GM19438 (cell line): Measurements from ENCODE around the gene SNTG2.
"Not testable (repeated sequence)": the region's sequence is repeated elsewhere in the genome, so short reads cannot be mapped to it uniquely, and the experiment has no call there.

Experiments
- ATAC-seq: cut with Tn5 transposase; IDR thresholded peaks from one replicate; pipeline ENCODE4 v1.9.1; 2021; ENCODE audit warnings: low read depth; ENCODE audit not compliant: unreplicated experiment

Gene SNTG2

GRCh38 chr2:1397350-1397749, 446.7 kb downstream of the SNTG2 start:
- no peak for ATAC-seq

DNA sequence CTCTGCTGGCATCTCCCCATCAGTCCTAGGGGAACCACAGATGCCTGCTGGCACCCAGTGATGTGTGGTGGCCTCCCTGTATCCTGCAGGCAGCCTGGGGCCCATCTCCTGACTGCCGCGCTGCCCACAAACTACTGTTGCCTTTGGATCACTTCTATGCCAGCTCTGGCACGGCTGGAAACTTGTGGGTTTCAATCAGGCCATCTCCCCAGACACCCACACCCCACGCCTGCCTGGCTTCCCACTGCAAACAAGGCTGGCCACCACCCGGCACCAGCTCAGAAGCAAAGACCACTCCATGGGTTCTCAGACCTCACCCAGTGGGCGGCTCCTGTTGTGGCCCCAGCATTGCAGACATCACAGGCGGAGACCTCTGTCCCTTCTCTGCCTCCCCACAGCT, 447.5 kb downstream of the SNTG2 start:
- ATAC-seq, result no peak

GRCh38 chr2:1400943-1401735, 450.5 kb downstream of the SNTG2 start:
- no peak for ATAC-seq

DNA sequence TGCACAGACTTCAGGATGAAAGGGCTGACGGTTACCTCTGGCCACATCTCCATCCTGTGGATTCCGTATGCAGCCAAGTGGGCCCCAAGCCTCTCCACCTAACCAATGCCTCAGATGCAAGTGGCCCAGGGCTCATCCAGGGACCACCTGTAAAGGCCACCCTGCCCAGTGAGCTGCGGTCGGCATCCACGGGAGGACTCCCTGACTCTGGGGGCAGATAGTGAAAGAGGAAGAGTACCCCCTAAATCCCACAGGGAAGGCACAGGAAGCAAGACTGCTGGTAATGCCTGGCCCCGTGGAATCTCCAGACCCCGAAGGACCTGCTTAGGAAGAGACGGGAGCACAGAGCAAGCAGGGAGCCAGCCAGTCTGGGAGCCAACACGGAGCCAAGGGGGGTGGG, 451.4 kb downstream of the SNTG2 start:
- ATAC-seq, result no peak

GRCh38 chr2:1403565-1403964, 452.9 kb downstream of the SNTG2 start:
- no peak for ATAC-seq

DNA sequence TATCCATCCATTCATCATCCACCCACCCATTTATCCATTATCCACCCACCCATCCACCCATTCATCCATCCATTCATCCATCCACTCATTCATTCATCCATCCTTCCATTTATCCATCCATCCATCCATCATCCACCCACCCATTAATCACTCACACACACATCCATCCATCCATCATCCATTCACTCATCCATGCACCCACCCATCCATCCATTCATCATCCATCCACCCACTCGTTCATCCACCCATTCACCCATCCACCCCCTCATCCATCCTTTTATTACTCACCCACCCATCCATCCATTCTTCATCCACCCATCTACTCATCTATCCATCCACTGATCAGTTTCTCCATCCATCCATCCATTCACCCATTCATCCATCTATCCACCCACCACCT, 454.5 kb downstream of the SNTG2 start:
- ATAC-seq, result no peak

DNA sequence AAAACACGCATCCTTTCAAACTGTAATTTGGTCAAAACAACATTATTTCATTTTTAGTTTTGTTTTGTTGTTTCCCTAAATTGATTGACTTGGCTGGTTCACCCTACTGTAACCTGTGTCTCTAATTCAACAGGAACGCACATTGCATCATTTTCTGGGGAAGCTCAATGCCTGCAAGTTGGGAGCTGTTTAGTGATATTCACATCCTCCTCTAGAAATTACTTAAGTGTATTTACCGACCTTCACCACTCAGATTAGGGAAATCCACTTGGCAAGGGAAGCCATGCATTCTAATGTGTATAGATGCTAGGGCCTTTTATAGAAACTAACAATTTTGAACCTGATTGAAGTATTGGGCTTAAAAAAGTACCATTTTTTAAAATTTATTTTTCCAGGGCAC, 455.3 kb downstream of the SNTG2 start:
- ATAC-seq, result no peak

DNA sequence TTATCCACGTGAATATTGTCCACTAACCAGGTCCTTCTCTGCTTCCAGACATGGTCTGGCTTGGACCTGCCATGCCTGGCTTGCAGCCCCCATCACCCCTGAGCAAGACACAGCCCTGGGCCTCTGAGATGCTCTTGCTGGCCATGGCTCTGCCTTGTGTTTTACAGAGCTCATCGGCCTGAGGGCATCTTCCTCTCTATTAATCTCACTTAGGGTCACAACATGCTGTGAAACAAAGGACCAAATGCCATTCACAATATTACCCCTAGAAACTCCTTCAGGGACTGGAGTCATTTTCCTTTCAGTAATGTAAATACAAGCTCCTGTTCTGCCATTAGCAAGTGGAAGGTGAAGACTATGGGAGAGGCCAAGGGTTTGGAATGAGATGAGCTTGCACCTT, 455.8 kb downstream of the SNTG2 start:
- ATAC-seq, result no peak

- ATAC-seq, result no peak
Measured at GRCh38 chr2:1407950-1408675, 457.5 kb downstream of the SNTG2 start.

GRCh38 chr2:1413156-1413710, 462.6 kb downstream of the SNTG2 start, which contains the start of gene TPO:
Gene TPO, plus strand, starts transcription at chr2:1413463. Its CDS starts 946 bp downstream, at chr2:1414409.
- ATAC-seq, result no peak

DNA sequence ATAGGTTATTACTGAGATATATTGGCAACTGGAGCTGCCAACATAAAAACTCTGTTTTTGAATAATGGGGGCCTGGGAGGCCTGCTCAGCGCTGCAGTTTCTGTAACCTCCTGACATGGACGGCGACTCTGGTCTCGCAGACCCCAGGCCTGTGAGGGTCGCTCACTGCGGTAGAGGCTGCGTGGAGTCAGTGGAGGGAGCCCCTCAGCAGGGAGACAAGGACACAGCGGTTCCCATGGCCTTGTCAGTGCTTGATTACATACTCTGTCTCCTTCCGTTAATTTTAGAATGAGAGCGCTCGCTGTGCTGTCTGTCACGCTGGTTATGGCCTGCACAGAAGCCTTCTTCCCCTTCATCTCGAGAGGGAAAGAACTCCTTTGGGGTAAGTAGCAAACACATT, 463.5 kb downstream of the SNTG2 start:
- no peak for ATAC-seq

DNA sequence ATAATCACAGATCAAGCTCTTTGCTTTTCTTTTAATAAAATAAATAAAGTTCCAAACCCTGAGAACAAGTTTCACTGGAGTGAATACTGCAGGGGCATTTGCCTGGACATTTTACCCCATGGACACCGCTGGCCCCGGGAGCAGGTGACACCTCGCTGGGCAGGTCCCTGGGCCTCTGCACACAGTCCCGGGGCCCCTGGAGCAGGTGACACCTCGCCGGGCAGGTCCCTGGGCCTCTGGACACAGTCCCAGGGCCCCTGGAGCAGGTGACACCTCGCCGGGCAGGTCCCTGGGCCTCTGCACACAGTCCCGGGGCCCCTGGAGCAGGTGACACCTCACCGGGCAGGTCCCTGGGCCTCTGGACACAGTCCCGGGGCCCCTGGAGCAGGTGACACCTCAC, 464.3 kb downstream of the SNTG2 start:
- ATAC-seq, result not testable (repeated sequence)

- no peak for ATAC-seq
Measured at GRCh38 chr2:1415501-1415900, 464.9 kb downstream of the SNTG2 start.
